Caco-2 (cell line): Measurements from ENCODE around the gene SMPX. TPM values are rescaled to one million over a fixed set of nuclear protein-coding genes. Genes with fewer than 3 reads are reported as not detected.

Source experiments
- BruUV-seq: library from RNA; stranded (reverse); fragments of 400-500 nt; replicated peaks from 2 replicates; lab custom pipeline; 2021; lab: Mats Ljungman, UMichigan
- CTCF ChIA-PET: fragments of 300-600 bp; sonication (Branson Sonifier 250); formaldehyde crosslinking; loops from one replicate; lab custom pipeline; 2022; ENCODE audit warnings: antibody characterized with exemption; lab: Charles Lee
- POLR2A ChIA-PET: fragments of 300-600 bp; sonication (Branson Sonifier 250); formaldehyde crosslinking; loops from one replicate; lab custom pipeline; 2022; ENCODE audit warnings: antibody characterized with exemption; lab: Charles Lee
- DNase-seq, 2 experiments: peaks; one replicate each; pipeline versions ENCODE4 v3.0.0 to v3.0.0-alpha.2; 2020 to 2022
- H3K27me3 ChIP-seq: replicated peaks from 2 replicates; pipeline ENCODE4 v1.6.0; 2011; ENCODE audit warnings: low read length; ENCODE audit not compliant: control insufficient read depth, insufficient read depth
- H3K36me3 ChIP-seq: 2 replicates; pipeline ENCODE4 v1.5.1; 2011; ENCODE audit warnings: low read length; ENCODE audit not compliant: control insufficient read depth, insufficient read depth
- H3K4me1 ChIP-seq: fragments of 250-450 bp; sonication (Bioruptor Pico); 2 replicates; pipeline ENCODE4 v1.5.1; 2020; ENCODE audit warnings: mild to moderate bottlenecking
- H3K4me3 ChIP-seq: 2 replicates; pipeline ENCODE4 v1.5.1; 2011; ENCODE audit warnings: low read depth, mild to moderate bottlenecking, control low read depth, low read length
- H3K9me3 ChIP-seq: fragments of 250-450 bp; sonication (Bioruptor Pico); 2 replicates; pipeline ENCODE4 v1.5.1; 2020; ENCODE audit warnings: mild to moderate bottlenecking, moderate library complexity
- H3K27ac Mint-ChIP-seq: one replicate; pipeline ENCODE4 v1.8.0; 2022; ENCODE audit warnings: mixed read lengths; ENCODE audit not compliant: unreplicated experiment
- H3K27me3 Mint-ChIP-seq: one replicate; pipeline ENCODE4 v1.8.0; 2022; ENCODE audit warnings: mixed read lengths; ENCODE audit not compliant: insufficient read depth, unreplicated experiment
- H3K36me3 Mint-ChIP-seq: one replicate; pipeline ENCODE4 v1.8.0; 2022; ENCODE audit warnings: mild to moderate bottlenecking, mixed read lengths; ENCODE audit not compliant: insufficient read depth, unreplicated experiment
- H3K4me1 Mint-ChIP-seq: one replicate; pipeline ENCODE4 v1.8.0; 2022; ENCODE audit warnings: low read depth, mixed read lengths; ENCODE audit not compliant: unreplicated experiment
- H3K4me3 Mint-ChIP-seq: one replicate; pipeline ENCODE4 v1.8.0; 2022; ENCODE audit warnings: mild to moderate bottlenecking, moderate library complexity, mixed read lengths; ENCODE audit not compliant: unreplicated experiment
- H3K9me3 Mint-ChIP-seq: one replicate; pipeline ENCODE4 v1.8.0; 2022; ENCODE audit warnings: mixed read lengths; ENCODE audit not compliant: unreplicated experiment
- intact Hi-C: fragments of 100-400 bp; cut with micrococcal nuclease; formaldehyde crosslinking; loops from one replicate; pipeline ENCODE4 v1.10.0; 2022; ENCODE audit not compliant: unreplicated experiment
- total RNA-seq: library from RNA; stranded (reverse); gene quantifications from 2 replicates; pipeline ENCODE4 v1.2.3, GENCODE V29; 2022
- TF ChIP-seq, protein P1 (sequence below), 2 experiments: fragments of 200-600 bp in 1 of 2; IDR thresholded peaks; 1 replicate in 1 of 2; 2 replicates in 1 of 2; pipeline versions ENCODE4 v1.5.1 to v1.8.0; 2011 to 2022; ENCODE audit warnings: antibody characterized with exemption in 1 of 2, control low read depth in 1 of 2, inconsistent platforms in 1 of 2, low read depth in 1 of 2, low read length in 1 of 2, mild to moderate bottlenecking in 1 of 2, moderate library complexity in 1 of 2; ENCODE audit not compliant: insufficient read depth in 1 of 2, severe bottlenecking in 1 of 2, unreplicated experiment in 1 of 2

Gene SMPX
- total RNA-seq, 1 experiment from 2014 or later: 2.9 TPM

DNA sequence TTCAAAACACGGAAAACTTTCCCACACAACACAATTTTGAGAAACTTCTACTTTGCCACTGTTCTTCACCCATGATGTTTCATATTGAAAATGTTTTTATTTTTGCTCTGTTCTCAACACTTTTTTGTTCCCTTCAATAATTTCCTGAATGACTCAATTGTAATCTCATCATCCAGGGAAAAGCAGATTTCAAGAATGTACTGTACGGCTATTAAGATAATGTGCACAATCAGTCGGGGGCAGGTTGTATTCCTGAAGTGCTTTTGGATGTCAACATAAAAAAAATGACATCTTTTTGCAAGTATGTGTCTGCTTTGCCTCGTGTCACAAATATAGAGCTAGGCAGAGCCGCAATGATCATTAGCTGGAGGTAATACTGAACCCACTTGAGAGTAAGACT is 9.7 kb downstream of the SMPX start:
- Mint-ChIP-seq H3K36me3 (no peaks in the 10 kb centered on the region), H3K4me3 (no peak overlapping the region), H3K27me3 (no peaks in the 10 kb centered on the region), H3K4me1 (peaks cover 7% of the 10 kb centered on the region), H3K27ac (no peak overlapping the region), H3K9me3 (no peaks in the 10 kb centered on the region)
- no TSS peak for BruUV-seq
- intact Hi-C loops: loop anchor here (5.0 to 10.0 kb wide), 2 partner anchors 643 to 1221 kb away; no protein-coding TSS in a partner anchor
- ChIA-PET CTCF (no interaction called here), POLR2A (no interaction called here)
- TF ChIP-seq, protein P1, sequence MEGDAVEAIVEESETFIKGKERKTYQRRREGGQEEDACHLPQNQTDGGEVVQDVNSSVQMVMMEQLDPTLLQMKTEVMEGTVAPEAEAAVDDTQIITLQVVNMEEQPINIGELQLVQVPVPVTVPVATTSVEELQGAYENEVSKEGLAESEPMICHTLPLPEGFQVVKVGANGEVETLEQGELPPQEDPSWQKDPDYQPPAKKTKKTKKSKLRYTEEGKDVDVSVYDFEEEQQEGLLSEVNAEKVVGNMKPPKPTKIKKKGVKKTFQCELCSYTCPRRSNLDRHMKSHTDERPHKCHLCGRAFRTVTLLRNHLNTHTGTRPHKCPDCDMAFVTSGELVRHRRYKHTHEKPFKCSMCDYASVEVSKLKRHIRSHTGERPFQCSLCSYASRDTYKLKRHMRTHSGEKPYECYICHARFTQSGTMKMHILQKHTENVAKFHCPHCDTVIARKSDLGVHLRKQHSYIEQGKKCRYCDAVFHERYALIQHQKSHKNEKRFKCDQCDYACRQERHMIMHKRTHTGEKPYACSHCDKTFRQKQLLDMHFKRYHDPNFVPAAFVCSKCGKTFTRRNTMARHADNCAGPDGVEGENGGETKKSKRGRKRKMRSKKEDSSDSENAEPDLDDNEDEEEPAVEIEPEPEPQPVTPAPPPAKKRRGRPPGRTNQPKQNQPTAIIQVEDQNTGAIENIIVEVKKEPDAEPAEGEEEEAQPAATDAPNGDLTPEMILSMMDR (IDR thresholded peaks at IDR 0.05; ENCODE audit: insufficient read depth in 1 of 2, low read depth in 1 of 2, low read length in 1 of 2, severe bottlenecking in 1 of 2, unreplicated experiment in 1 of 2): no peak
- Histone ChIP-seq H3K27me3 (no peaks in the 10 kb centered on the region), H3K4me3 (no peak overlapping the region), H3K4me1 (peaks cover 22% of the 10 kb centered on the region), H3K36me3 (no peaks in the 10 kb centered on the region), H3K9me3 (no peaks in the 10 kb centered on the region)
- no peak for DNase-seq

DNA sequence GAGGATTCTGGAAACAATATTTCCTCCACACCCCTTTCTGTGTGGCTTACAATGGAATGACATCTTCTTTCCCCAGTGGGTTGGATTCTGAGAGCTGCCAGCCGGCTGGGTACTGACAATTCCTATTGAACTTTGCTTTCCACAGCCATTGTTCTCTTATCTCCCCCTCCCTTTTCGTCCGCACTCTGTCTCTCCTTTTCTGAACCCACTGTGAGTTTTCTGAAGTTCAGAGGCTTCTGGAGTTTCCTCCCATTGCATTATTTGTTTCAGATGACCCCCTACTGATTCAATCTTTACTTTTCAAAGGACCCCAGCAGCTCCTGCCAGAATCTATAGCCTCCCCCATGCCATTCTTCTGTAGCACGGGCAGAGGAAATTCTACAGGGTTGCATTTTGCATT is 10.4 kb downstream of the SMPX start:
- Histone ChIP-seq H3K4me3 (no peak overlapping the region), H3K4me1 (peaks cover 26% of the 10 kb centered on the region), H3K36me3 (no peaks in the 10 kb centered on the region), H3K9me3 (no peaks in the 10 kb centered on the region), H3K27me3 (no peaks in the 10 kb centered on the region)
- Mint-ChIP-seq H3K9me3 (no peaks in the 10 kb centered on the region), H3K4me1 (peaks cover 7% of the 10 kb centered on the region), H3K27me3 (no peaks in the 10 kb centered on the region), H3K4me3 (peak overlapping the region; percentile 31), H3K36me3 (no peaks in the 10 kb centered on the region), H3K27ac (no peak overlapping the region)
- ChIA-PET CTCF (no interaction called here), POLR2A (no interaction called here)
- DNase-seq: no peak
- TF ChIP-seq, protein P1 (IDR thresholded peaks at IDR 0.05; ENCODE audit: insufficient read depth in 1 of 2, low read depth in 1 of 2, low read length in 1 of 2, severe bottlenecking in 1 of 2, unreplicated experiment in 1 of 2): no peak
- no TSS peak for BruUV-seq
- intact Hi-C loops: loop anchor here (5.0 to 10.0 kb wide), 2 partner anchors 643 to 1220 kb away; no protein-coding TSS in a partner anchor

DNA sequence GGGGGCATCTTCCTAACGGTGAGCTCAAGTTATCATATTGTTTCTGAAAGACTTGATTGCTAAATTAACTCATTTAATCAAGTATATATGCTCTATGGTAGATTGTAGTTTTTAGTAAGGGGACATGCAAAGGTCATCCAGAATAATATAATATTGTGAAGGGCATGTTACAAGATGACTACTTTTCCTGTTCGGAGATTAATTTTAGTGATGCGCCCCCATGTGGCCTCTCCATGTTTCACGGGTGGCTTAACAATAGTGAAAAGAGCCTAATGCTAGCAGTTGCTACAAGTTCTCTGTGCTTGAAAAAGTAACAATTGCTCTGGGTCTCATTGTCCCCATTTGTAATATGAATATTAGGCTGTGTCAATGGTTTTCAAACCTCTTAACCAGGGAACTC is 12.2 kb downstream of the SMPX start:
- H3K36me3 Mint-ChIP-seq: no peaks in the 10 kb centered on the region
- H3K4me3 Mint-ChIP-seq: no peak overlapping the region
- no peak overlapping the region for H3K4me3 ChIP-seq
- peaks cover 8% of the 10 kb centered on the region for H3K4me1 Mint-ChIP-seq
- BruUV-seq: no TSS peak
- ChIA-PET CTCF (interaction anchor here (0.5 to 0.7 kb wide), 2 partner anchors 59 to 287 kb away, joined by 3 to 4 read pairs; no protein-coding TSS in a partner anchor), POLR2A (no interaction called here)
- no peaks in the 10 kb centered on the region for H3K36me3 ChIP-seq
- intact Hi-C loops: loop anchor here (5.0 to 10.0 kb wide), 2 partner anchors 641 to 1218 kb away; no protein-coding TSS in a partner anchor
- peak in 1 of 2 experiments; percentile 41 for DNase-seq
- H3K27ac Mint-ChIP-seq: no peak overlapping the region
- no peaks in the 10 kb centered on the region for H3K27me3 ChIP-seq
- H3K27me3 Mint-ChIP-seq: no peaks in the 10 kb centered on the region
- TF ChIP-seq, protein P1 (IDR thresholded peaks at IDR 0.05; ENCODE audit: insufficient read depth in 1 of 2, low read depth in 1 of 2, low read length in 1 of 2, severe bottlenecking in 1 of 2, unreplicated experiment in 1 of 2): peak in 1 of 2 experiments; percentile 28
- peaks cover 44% of the 10 kb centered on the region for H3K4me1 ChIP-seq
- no peaks in the 10 kb centered on the region for H3K9me3 ChIP-seq
- no peaks in the 10 kb centered on the region for H3K9me3 Mint-ChIP-seq
